Tongue (tissue), 2 donors: Measurements from ENCODE around the gene MEGF6. TPM values are rescaled to one million over a fixed set of nuclear protein-coding genes. Genes with fewer than 3 reads are reported as not detected.

Experiments
- DNase-seq: peaks from one replicate; pipeline ENCODE4 v3.0.0-alpha.2; 2015
- total RNA-seq: library from RNA; depleted of rRNA; stranded (reverse); fragments of >200 nt; gene quantifications from one replicate; pipeline ENCODE4 v1.2.3, GENCODE V29; 2014

Gene MEGF6
- total RNA-seq, 1 donor from 2014 or later = 33.6 TPM

DNA sequence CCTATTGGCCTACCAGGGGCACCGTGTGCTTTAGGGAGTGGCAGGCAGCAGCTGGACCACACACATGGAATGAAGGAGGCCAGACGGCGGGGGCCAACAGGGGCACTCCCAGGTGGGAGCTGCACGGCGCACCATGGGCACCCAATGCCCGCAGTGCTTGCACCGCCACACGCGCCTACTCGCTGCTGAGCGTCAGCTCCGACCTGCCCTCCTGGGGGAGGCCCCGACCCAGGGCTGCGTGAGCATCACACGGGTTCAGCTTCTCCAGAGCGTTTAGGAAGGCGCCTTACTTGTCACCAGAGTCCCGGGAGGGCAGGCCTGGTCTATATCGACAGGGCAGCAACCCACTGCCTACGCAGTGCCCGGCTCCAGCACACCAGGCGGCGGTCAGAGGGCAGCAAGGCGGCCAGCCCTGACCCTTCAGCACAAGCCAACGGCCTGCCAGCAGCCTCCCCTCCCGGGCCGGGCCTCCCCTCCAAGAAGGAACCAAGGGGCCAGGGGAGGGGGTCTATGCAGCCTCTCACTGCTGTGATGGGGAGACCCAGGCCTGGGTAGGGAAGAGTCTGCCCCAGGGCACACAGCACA is 91.9 kb downstream of the MEGF6 start:
- DNase-seq = no peak

DNA sequence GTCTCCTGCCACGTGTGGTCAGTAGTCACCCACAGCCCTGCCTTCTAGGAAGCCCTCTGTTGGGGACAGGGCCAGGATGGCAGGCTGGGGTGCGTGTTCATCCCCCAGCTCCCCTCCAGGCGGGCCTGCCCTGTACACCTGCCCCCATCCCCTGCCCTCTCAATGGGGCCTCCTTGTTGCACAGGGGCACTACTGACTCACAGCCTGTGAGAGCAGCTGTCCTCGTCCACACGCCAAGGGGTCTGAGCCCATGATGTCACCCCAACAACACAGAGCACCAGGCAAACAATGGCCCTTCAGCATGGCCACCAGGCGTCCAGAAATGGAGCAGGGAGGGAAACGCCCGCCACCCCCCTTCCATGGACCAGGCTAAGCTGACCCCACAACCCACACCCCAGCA is 92.6 kb downstream of the MEGF6 start:
- no peak for DNase-seq

DNA sequence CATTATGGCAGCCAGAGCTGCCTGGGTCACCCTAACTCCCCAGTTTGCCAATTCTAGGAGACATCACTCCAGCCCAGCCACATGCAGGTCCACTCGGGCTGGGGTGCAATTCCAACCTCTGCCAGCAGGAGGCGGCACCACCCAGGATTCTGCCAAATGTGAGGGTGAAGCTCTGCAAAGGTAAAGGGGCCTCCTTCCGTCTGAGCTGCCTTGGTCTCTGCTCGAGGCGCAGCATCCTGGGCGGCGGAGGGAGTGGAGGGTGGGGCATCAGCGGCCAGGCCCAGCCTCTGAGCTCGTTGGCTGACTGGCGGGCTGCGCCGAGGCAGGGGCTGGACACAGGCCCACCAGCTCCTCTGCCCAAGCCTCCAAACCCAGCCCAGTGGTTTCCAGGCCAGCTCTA is 93.1 kb downstream of the MEGF6 start:
- DNase-seq = no peak

DNA sequence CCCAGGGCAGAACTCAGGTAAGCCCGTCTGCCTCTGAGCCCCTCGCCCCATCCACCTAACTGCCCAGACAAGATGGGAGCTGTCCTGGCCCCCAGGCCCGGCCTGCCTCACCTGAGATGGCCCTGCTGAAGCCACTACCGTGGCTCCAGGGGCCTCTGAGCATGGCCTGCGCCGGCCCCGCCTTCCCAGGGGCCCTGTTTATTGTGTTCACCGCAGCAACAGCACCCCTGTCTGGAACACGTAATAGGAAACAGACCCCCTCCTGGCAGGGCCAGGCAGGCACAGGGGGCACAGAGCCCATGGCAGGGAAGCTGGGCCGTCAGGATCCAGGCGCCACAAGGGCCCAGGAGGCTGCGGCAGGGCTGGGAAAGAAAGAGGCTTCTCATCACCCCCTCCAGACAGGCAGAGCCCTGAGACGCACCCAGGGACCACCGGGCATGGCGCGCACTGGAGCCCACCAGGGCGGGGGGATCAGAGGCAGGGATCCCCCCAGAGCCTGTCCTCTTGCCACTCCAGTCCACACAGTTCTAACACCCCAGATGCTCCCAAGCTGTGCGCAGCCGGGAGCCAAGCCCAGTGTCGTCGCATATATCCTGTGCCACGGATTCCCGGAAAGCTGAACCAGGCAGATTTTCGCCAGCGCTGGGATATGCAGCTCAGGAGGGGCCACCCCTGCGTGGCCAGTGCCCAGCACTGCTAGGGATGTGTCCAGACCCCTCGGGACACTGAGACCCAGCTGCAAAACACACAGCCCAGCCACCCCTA is 94.2 kb downstream of the MEGF6 start:
- DNase-seq = no peak

DNA sequence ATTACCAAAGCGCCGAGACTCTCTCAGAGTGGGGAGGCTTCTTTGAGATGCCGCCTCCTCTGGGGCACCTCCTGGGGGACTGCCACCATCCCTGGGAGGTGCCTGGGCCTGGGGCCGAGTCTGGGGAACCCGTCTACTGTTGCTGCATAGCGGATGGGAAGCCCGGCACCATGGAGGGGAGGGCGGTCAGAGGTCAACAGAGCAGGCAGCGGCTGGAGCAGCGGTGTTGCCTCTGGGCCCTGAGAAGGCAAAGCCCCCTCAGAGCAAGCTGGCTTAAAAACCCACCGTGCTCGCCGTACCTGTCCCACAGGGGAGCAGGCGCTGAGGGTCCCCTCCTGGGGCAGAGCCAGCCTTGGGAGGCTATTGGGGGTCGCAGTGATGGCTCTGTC is 94.8 kb downstream of the MEGF6 start:
- DNase-seq = no peak

DNA sequence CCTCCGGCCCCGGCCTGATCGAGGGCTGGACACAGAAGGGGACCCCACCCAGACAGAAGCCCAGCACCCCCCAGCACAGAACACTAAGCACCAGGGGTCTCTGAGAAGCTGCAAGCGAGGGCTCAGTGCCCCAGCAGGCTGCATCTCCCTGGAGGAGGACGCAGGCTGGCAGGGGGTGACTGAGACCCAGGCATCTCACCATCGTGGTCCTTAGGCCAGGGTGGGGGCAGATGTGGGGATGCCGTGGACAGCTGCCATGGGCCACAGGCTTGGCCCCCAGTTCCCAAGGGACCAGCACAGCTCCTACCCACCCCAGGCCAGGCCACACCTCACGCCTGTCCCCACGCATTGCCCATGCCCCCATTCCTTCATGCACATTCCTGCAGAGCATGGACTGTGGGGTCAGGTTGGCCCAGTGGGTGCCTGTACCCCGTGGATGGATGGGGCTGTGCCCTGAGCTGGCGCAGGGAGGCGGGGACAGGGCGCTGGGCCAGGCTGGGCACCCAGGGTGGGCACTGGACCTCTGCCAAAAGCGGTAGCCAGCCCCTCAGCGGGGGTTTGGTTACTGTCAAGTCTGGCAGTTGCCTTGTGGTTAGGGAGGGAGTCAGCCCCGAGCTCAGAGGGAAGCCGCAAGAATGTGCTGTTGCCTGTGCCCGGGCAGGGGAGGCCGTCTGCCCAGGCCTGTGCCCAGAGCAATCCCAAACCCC is 95.4 kb downstream of the MEGF6 start:
- no peak for DNase-seq

DNA sequence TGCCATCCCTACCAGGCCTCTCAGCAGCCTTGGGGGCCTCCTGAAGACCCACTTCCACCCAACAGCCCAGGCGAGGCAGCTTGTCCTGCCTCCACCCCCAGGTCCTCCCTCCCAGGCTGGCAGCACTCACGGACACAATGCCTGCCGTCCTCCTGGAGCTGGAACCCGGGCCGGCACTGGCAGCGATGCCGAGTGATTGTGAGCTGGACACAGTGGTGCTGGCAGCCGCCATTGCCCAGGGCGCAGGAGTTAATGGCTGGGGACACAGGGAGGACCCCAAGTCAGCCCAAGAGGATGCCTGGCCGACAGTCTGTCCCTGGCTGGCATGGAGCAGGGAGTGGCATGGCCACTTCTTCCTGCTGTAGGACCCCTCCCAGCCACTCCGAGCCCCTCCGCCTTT is 96.0 kb downstream of the MEGF6 start:
- DNase-seq = no peak

DNA sequence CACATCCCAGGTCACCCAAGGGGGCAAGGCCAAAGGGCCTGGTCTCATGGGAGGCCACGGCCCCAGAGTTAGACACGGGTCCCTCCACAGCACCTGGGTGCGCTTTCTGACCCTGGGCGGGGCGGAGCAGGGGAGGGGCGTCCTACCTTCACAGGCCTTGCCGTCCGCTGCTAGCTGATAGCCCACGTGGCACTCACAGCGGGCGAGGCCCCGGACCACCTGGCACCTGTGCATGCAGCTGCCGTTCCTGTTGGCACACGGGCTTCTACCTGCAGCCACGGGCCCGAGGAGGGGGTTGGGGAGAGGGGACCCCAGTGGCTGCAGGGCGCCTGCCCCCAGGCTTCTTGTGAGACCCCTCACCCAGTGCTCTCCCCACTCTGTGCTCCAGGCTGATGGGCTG is 96.9 kb downstream of the MEGF6 start:
- no peak for DNase-seq

DNA sequence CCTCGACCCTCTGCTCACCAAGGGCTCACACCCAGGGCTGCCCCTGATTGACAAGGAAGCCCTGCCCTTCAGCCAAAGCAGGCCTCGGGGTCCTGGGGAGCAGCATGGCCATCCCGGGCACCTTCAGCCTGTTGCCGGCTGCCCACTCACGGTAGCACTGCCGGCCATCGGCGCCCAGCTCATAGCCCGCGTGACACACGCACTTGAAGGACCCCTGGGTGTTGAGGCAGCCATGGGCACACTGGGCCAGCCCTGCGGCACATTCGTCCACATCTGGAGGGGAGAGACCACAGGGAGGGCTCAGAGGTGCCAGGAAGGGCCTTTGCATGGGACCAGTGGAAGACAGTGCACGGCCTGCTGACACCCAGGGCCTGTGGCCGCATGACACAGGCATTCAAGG is 99.5 kb downstream of the MEGF6 start:
- DNase-seq = no peak

DNA sequence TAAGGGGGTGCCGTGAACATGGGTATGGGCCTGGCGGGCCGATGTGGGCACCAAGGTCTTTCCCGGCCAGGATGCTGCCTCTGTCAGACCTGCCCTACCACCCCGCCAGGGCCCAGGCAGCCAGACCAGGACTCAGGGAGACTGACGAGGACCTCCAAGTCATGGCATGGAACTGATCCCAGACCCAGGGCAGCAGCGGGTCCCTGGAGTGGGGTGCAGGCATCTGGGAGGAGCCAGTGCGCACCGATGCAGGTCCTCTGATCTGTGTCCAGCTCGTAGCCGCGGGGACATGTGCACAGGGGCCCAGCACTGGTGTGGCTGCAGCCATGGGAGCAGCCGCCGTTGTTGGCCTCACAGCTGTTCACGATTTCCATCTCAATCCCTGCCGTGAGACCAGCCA is 100.0 kb downstream of the MEGF6 start:
- no peak for DNase-seq

DNA sequence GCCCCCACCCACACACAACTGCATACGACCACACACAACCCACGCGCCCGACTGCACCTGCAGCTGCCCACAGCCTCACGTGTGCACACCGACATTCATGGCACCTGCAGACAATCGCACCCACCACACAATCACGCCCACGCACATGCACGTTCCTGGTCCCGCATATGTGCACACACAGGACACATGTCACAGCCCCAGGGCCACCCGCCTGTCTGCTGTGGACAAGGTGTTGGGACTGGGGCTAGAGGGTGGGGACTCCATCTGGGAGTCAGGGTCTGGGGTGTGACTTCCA is 100.4 kb downstream of the MEGF6 start:
- no peak for DNase-seq

DNA sequence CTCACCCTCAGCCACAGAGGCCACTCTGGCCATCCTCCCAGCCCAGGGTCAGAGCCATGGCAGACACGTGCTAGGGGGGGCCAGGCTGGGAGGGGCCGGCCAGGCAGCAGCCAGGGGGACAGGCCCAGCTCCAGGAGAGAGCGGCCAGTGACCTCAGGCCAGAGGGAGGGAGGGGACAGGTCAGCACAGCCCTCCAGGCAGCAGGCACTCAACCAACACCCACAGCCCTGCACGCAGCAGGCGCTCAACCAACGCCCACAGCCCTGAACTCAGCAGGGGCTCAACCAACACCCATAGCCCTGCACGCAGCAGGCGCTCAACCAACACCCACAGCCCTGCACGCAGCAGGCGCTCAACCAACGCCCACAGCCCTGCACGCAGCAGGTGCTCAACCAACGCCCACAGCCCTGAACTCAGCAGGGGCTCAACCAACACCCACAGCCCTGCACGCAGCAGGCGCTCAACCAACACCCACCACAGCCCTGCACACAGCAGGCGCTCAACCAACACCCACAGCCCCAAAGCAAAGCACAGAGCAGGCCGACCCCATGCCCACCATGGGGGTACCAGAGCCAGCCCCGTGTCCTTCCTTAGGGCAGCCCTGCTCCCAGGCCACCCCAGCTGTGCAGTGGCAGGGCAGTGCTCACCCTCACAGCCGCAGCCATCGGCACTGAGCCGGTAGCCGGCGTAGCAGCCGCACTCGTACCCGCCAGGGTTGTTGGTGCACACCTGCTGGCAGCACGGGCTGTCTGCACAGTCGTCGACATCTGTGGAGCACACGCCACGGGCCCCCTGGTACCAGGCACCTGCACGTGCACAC is 101.0 kb downstream of the MEGF6 start:
- no peak for DNase-seq

DNA sequence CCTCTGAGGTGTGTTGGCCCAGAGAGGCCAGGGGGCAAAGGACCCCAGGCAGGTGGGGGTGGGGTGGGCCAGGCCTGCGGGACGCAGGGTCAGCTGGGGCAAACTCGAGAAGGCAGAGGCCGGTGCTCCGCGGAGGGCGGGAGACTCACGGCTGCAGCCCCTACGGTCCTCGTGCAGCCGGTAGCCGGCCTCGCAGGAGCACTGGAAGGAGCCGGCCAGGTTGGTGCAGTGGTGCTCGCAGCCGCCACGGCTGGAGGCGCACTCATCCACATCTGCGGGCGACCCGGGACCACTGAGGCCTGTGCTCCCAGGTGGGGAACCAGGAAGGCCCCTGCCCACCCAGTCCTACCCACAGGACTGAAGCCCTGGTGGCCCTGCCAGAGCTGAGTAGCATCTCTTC is 101.6 kb downstream of the MEGF6 start:
- no peak for DNase-seq

DNA sequence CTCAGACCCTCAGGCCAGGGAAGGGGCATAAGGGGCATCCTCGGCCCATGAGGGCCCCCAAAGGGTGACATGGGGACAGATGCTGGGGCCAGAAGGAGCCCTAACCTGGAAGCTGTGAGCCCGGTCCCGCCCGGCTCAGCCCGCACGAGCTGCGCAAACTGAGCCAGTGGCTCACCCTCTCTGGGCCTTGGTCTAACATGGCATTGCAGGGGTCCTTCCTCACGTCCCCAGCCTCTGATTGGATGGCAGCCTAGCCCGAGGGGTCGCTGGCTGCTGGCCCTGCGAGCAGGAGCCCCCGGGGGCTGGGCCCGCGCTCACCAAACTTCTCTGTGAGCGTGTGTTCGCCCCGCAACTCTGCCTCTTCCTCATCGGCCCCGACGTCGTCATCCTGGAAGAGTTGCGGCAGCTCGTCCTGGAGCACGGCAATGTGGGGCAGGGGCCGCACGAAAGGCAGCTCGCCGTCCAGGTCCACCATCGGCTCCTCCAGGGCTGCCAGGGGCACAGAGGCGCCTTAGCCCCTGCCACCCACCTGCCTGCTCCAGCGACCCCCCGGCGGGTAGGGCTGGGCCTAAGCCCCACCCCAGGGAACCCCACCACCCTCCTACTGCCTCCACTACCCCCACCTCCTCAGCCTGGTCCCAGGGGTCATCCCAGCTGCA is 102.4 kb downstream of the MEGF6 start:
- DNase-seq = no peak

DNA sequence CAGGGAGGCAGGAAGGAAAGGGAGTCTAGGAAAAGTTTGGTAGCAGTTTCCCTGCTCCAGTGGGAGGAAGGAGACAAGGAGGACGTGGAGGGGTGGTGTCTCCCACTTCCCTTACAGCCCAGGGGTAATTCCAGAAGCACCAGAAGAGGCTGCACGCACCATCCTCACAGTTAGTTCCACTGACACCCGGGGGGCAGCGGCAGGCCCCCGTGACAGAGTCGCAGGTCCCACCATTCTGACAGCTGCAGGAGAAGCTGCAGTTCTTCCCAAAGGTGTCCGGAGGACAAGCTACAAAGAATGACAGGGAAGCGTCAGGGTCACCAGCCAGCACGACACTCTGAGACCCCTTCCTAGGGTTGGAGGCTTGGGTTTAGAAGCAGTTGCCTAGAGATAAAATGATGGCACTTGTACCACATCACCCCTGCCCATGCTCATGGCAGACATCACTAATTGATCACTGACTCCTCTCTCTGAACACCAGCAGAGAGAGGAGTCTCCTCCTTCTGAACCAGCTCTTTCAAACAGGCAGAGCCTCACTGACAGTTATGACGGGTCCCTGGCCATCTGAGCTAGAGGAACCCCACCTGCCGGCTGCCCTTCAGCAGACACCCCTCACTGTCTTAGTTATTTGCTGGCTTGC is 103.6 kb downstream of the MEGF6 start:
- no peak for DNase-seq

DNA sequence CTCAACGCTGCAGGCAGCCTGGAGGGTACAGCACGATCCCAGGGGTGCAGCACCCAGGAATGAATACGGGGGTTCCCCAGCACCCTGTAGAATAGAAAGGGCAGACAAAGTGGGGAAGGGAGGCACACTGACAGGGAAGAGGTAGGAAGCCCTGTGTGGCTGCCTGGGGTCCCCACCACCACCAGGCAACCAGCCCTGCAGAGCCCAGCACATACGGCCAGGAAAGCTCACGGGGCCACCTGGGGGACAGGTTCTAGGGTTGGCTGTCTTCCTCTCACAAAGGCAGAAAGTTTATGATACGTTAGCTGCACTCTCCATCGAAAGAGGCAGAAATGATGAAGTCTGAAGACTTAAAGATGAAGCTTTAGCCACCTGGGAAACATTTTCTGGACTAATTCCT is 104.4 kb downstream of the MEGF6 start:
- no peak for DNase-seq

DNA sequence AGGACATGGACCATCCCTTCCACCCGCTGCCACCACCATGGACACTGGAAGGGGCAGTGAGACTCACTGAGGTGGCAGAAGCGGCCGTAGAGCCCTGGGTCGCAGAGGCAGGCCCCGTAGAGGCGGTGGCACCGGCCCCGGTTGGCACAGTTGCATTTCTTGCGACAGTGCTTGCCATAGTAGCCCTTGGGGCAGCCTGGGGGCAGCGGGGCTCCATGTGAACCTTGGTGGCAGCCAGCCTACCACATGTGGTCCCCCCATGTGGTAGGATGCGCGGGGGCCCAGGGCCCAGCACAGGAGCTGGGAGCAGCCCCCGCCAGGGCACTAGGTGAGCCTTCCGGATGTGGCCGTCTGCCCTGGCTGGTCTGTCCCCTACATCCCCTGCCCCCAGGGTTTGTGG is 105.3 kb downstream of the MEGF6 start:
- DNase-seq = no peak

DNA sequence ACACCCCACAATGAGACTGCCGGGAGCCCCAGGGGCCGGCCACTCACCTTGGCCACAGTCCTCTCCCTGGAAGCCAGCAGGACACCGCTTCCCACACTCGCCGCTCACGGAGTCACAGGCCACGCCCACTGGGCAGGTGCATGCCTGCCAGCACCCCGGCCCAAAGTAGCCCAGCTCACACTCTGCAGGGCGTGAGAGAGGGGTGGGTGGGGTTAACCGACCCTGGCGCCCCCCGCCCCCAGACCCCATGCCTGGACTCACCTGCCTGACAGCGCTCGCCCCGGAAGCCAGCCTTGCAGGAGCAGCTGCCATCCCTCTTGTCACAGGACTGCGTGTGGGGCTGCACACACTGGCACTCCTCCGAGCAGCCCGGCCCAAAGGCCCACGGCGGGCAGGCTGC is 106.1 kb downstream of the MEGF6 start:
- DNase-seq = no peak

DNA sequence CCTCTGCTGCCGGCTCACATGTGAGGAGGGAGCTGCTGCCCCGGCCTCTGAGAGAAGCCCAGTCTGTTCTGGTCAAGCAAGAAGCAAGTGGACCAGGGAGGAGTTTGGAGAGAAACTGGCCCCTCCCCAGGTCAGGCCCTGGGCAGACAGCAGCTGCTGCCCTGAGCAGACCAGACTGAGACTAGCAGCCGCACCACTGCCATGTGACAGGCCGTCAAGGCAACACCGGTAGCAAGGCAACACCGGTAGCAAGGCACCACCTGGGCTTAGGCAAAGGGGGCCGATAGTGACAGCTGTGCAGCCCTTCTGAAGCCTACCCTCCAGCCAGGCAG is 106.5 kb downstream of the MEGF6 start:
- no peak for DNase-seq

DNA sequence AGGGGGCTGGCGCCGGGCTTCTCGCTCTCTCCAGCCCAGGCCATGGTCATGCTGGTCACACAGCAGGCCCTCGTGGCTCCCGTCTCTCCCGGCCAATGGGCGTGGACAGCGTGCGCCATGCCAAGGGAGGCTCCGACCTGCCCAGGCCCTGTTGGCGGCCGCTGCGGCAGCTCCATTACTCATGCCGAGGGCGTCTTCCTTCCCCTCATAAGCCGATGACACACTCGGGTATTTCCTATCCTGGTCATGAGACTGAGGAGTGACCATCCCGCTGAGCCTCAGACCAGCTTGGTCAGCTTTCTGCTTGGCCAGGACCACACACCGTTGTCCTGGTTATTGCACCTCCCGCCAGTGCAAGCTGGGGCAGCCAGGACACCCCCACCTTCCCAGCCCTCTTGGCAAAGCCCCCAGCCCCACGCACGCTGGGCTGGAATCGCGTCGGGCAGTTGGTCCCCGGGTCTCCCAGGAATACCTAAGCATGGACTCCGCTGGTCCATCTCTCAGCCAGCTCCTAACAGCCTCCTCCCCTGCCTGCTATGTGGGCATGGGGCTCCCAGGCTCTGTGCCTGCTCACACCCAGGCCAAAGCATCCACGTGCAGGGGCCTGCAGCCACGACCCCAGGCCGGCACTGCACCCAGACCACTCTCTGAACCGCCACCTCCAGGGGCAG is 107.0 kb downstream of the MEGF6 start:
- DNase-seq = no peak

DNA sequence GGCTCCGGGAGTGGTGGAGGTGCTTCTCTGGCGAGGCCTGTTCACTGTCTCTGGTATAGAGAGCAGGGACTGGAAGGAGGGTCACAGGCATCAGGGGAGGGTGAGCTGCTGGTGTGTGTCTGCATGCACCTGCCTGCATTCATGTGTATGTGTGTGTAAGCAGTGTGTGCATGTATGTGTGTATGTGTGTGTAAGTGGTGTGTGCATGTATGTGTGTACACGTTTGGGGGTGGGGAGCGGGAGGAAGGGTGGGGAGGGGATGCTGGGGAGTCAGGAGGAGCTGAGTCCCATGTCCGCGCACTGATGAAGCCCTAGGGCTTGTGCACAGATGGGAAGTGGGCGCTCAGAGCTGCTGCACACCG is 107.8 kb downstream of the MEGF6 start:
- DNase-seq = no peak
